Neural crest cell (in vitro differentiated cells): ENCODE measurements around the gene KIAA1958. TPM values are rescaled to one million over a fixed set of nuclear protein-coding genes. Genes with fewer than 3 reads are reported as not detected.

Experiments used
- DNase-seq: peaks from one replicate; pipeline ENCODE4 v3.0.0; 2021; ENCODE audit warnings: low read depth, mixed read lengths, low spot score
- H3K27ac Mint-ChIP-seq: one replicate; pipeline ENCODE4 v1.8.0; 2021; ENCODE audit warnings: mild to moderate bottlenecking, mixed read lengths; ENCODE audit not compliant: unreplicated experiment
- H3K27me3 Mint-ChIP-seq: 2 replicates; pipeline ENCODE4 v1.8.0; 2021; ENCODE audit warnings: low read depth, mild to moderate bottlenecking, mixed read lengths
- H3K36me3 Mint-ChIP-seq: 2 replicates; pipeline ENCODE4 v1.8.0; 2021; ENCODE audit warnings: low read depth, mild to moderate bottlenecking, mixed read lengths
- H3K4me1 Mint-ChIP-seq: 2 replicates; pipeline ENCODE4 v1.8.0; 2021; ENCODE audit warnings: mixed read lengths
- H3K4me3 Mint-ChIP-seq: one replicate; pipeline ENCODE4 v1.8.0; 2021; ENCODE audit warnings: mild to moderate bottlenecking, mixed read lengths
- H3K9me3 Mint-ChIP-seq: 2 replicates; pipeline ENCODE4 v1.8.0; 2021; ENCODE audit warnings: mixed read lengths
- CTCF ChIP-seq: fragments of 200-600 bp; sonication (generic); conservative IDR thresholded peaks from 2 replicates; pipeline ENCODE4 v1.5.0; 2021; ENCODE audit warnings: antibody characterized with exemption, mild to moderate bottlenecking
- total RNA-seq: library from RNA; stranded (reverse); gene quantifications from 2 replicates; pipeline ENCODE4 v1.2.1, GENCODE V29; 2021

Gene KIAA1958
- total RNA-seq, 1 donor from 2014 or later: 46.7 TPM

- H3K4me1 Mint-ChIP-seq: no peaks in the 10 kb centered on the region
- no peak overlapping the region for H3K27ac Mint-ChIP-seq
- no peak for TF ChIP-seq CTCF
- H3K36me3 Mint-ChIP-seq: peaks cover 5% of the 10 kb centered on the region
- DNase-seq: no peak
- no peaks in the 10 kb centered on the region for H3K27me3 Mint-ChIP-seq
- H3K4me3 Mint-ChIP-seq: no peak overlapping the region
- no peaks in the 10 kb centered on the region for H3K9me3 Mint-ChIP-seq
These were observed 133.8 kb downstream of the KIAA1958 start for GRCh38 chr9:112620388-112620787.

- H3K9me3 Mint-ChIP-seq: no peaks in the 10 kb centered on the region
- H3K4me3 Mint-ChIP-seq: no peak overlapping the region
- no peaks in the 10 kb centered on the region for H3K27me3 Mint-ChIP-seq
- DNase-seq: no peak
- no peak overlapping the region for H3K27ac Mint-ChIP-seq
- no peak for TF ChIP-seq CTCF
- no peaks in the 10 kb centered on the region for H3K4me1 Mint-ChIP-seq
- peaks cover 5% of the 10 kb centered on the region for H3K36me3 Mint-ChIP-seq
These were observed 134.5 kb downstream of the KIAA1958 start for GRCh38 chr9:112621018-112621655.

- Mint-ChIP-seq H3K27ac (no peak overlapping the region), H3K4me1 (no peaks in the 10 kb centered on the region), H3K4me3 (no peak overlapping the region), H3K9me3 (no peaks in the 10 kb centered on the region), H3K27me3 (no peaks in the 10 kb centered on the region), H3K36me3 (no peaks in the 10 kb centered on the region)
- TF ChIP-seq CTCF: no peak
- DNase-seq: no peak
These were observed 136.6 kb downstream of the KIAA1958 start for GRCh38 chr9:112623198-112623597.

GRCh38 chr9:112624711-112625707 is 138.4 kb downstream of the KIAA1958 start:
- Mint-ChIP-seq H3K9me3 (no peaks in the 10 kb centered on the region), H3K27me3 (no peaks in the 10 kb centered on the region), H3K4me3 (no peak overlapping the region), H3K4me1 (peaks cover 6% of the 10 kb centered on the region), H3K27ac (no peak overlapping the region), H3K36me3 (no peaks in the 10 kb centered on the region)
- TF ChIP-seq CTCF: no peak
- DNase-seq: no peak

GRCh38 chr9:112629671-112630485 is 143.3 kb downstream of the KIAA1958 start:
- Mint-ChIP-seq H3K4me1 (peaks cover 9% of the 10 kb centered on the region), H3K9me3 (peaks cover 2% of the 10 kb centered on the region), H3K27me3 (no peaks in the 10 kb centered on the region), H3K4me3 (no peak overlapping the region), H3K36me3 (no peaks in the 10 kb centered on the region), H3K27ac (peak overlapping the region; percentile 21)
- no peak for TF ChIP-seq CTCF
- DNase-seq: no peak
